AG10803 (cell line): ENCODE results near the gene CLECL1.
"Not testable (repeated sequence)": the region's sequence is repeated elsewhere in the genome, so short reads cannot be mapped to it uniquely, and the experiment has no call there.

ENCODE experiments used
- DNase-seq: peaks from one replicate; pipeline ENCODE4 v3.0.0; 2010; ENCODE audit warnings: low read depth
- H3K4me3 ChIP-seq: 2 replicates; pipeline ENCODE4 v1.5.1; 2011; ENCODE audit warnings: mild to moderate bottlenecking, low read length, control low read depth
- CTCF ChIP-seq: conservative IDR thresholded peaks from 2 replicates; pipeline ENCODE4 v1.5.1; 2011; ENCODE audit warnings: mild to moderate bottlenecking, low read length, control low read depth, inconsistent platforms

The CLECL1 gene

GRCh38 chr12:9692909-9693308 lies 40.0 kb downstream of the CLECL1 start:
- H3K4me3 ChIP-seq = no peak overlapping the region
- no peak for TF ChIP-seq CTCF
- no peak for DNase-seq

GRCh38 chr12:9687228-9687627 lies 45.7 kb downstream of the CLECL1 start:
- no peak overlapping the region for H3K4me3 ChIP-seq
- no peak for DNase-seq
- TF ChIP-seq CTCF = no peak

- no peak for TF ChIP-seq CTCF
- no peak overlapping the region for H3K4me3 ChIP-seq
- DNase-seq = no peak
Observed at GRCh38 chr12:9685915-9686314, 47.0 kb downstream of the CLECL1 start.

- not testable (repeated sequence) for DNase-seq, H3K4me3 ChIP-seq
Observed at GRCh38 chr12:9685366-9685765, 47.5 kb downstream of the CLECL1 start.

DNA sequence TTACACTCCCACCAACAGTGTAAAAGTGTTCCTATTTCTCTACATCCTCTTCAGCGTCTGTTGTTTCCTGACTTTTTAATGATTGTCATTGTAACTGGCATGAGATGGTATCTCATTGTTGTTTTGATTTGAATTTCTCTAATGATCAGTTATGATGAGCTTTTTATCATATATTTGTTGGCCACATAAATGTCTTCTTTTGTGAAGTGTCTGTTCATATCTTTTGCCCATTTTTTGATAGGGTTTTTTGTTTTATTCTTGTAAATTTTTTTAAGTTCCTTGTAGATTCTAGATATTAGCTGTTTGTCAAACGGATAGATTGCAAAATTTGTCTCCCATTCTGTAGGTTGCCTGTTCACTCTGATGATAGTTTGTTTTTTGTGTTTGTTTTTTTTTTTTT lies 49.9 kb downstream of the CLECL1 start:
- H3K4me3 ChIP-seq, DNase-seq: not testable (repeated sequence)

GRCh38 chr12:9682508-9682907 lies 50.4 kb downstream of the CLECL1 start:
- DNase-seq, H3K4me3 ChIP-seq: not testable (repeated sequence)

DNA sequence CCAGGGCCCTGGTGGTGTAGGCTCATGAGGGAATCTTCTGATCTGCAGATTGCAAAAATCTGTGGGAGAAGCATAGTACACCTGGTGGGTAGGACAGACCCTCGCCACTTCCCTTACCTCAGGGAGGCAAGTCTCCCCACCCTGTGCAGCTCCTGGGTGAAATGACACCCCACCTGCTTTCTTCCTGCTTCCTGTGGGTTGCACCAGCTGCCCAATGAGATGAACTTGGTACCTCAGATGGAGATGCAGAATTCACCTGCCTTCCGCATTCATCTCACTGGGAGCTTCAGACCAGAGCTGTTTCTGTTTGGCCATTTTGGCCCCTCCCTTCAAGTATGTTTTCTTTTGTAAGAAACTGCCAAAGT lies 58.7 kb downstream of the CLECL1 start:
- no peak for DNase-seq
- no peak for TF ChIP-seq CTCF
- H3K4me3 ChIP-seq = no peak overlapping the region

DNA sequence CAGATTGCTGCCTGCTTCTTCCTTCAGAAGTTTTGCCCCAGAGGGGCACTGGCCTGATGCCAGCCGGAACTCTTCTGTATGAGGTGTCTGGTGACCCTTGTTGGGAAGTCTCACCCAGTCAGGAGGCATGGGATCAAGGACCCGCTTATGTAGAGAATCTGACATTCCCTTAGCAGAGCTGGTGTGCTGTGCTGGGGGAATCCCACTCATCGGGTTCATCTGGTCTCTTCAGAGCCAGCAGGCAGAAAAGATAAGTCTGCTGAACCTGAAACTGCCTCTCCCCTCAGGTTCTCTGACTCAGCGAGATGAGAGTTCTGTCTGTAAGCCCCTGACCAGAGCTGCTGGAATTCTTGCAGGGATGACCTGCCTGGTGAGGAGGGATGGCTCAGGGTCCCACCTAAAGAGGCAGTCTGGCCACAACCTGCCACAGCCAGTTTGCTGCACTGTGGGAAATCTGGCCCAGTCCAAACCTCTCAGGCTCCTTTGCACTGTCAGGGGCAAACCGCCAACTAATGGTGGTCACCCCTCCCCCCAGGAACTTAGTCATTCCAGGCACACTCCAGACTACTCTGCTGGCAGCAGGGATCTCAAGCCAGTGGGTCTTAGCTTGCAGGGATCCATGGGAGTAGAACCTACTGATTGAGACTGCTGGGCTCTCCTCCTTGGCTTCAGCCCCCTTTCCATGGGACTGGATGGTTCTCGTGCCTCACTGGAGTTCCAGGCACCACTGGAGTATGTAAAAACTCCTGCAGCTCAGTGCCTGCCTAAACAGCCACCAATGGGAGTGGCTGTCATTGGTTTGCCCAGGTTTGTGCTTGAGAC lies 59.3 kb downstream of the CLECL1 start:
- DNase-seq = peak; percentile 91
- no peak for TF ChIP-seq CTCF
- no peak overlapping the region for H3K4me3 ChIP-seq
